Loucy (cell line): Measurements from ENCODE around the gene PRKACA.

Source experiments
- H2AFZ ChIP-seq: fragments of 200-600 bp; sonication (generic); 2 replicates; pipeline ENCODE4 v1.6.0; 2016; ENCODE audit warnings: antibody characterized with exemption, mild to moderate bottlenecking, low read length, moderate library complexity
- H3F3A ChIP-seq: fragments of 200-600 bp; 2 replicates; pipeline ENCODE4 v1.6.0; 2016; ENCODE audit warnings: antibody characterized with exemption, low read depth, mild to moderate bottlenecking
- H3K27me3 ChIP-seq: fragments of 200-600 bp; sonication (generic); 2 replicates; pipeline ENCODE4 v1.6.1; 2014; ENCODE audit warnings: low read length, mild to moderate bottlenecking; ENCODE audit not compliant: insufficient read depth, poor library complexity, severe bottlenecking
- H3K36me3 ChIP-seq: fragments of 200-600 bp; sonication (generic); 2 replicates; pipeline ENCODE4 v1.6.1; 2016; ENCODE audit warnings: low read length; ENCODE audit not compliant: insufficient read depth
- H3K4me1 ChIP-seq: fragments of 200-600 bp; sonication (generic); 2 replicates; pipeline ENCODE4 v1.5.1; 2014; ENCODE audit warnings: low read length, mild to moderate bottlenecking; ENCODE audit not compliant: insufficient read depth, poor library complexity, severe bottlenecking
- H3K4me2 ChIP-seq: fragments of 200-600 bp; sonication (generic); 2 replicates; pipeline ENCODE4 v1.6.0; 2014; ENCODE audit warnings: antibody characterized with exemption, low read length, low read depth, mild to moderate bottlenecking; ENCODE audit not compliant: poor library complexity, severe bottlenecking
- H3K4me3 ChIP-seq: fragments of 200-600 bp; sonication (generic); 2 replicates; pipeline ENCODE4 v1.5.1; 2014; ENCODE audit warnings: low read length, mild to moderate bottlenecking, mixed read lengths; ENCODE audit not compliant: poor library complexity, severe bottlenecking
- H3K79me2 ChIP-seq: fragments of 200-600 bp; sonication (generic); 2 replicates; pipeline ENCODE4 v1.6.1; 2014; ENCODE audit warnings: low read length; ENCODE audit not compliant: insufficient read depth
- H3K9ac ChIP-seq: fragments of 200-600 bp; sonication (generic); 2 replicates; pipeline ENCODE4 v1.6.0; 2014; ENCODE audit warnings: mild to moderate bottlenecking, low read depth, low read length, moderate library complexity; ENCODE audit not compliant: poor library complexity, severe bottlenecking
- H3K9me2 ChIP-seq: fragments of 200-600 bp; sonication (generic); replicated peaks from 2 replicates; pipeline ENCODE4 v1.6.1; 2016; ENCODE audit warnings: low read depth, low read length, mixed read lengths
- H3K9me3 ChIP-seq: fragments of 200-600 bp; sonication (generic); 2 replicates; pipeline ENCODE4 v1.6.1; 2014; ENCODE audit warnings: mild to moderate bottlenecking, antibody characterized with exemption, low read length, low read depth; ENCODE audit not compliant: insufficient read depth
- H4K20me1 ChIP-seq: fragments of 200-600 bp; sonication (generic); 2 replicates; pipeline ENCODE4 v1.6.0; 2014; ENCODE audit warnings: antibody characterized with exemption, low read length, mild to moderate bottlenecking; ENCODE audit not compliant: insufficient read depth, poor library complexity, severe bottlenecking
- EZH2phosphoT487 ChIP-seq: fragments of 200-600 bp; IDR thresholded peaks from 2 replicates; pipeline ENCODE4 v1.6.1; 2018; ENCODE audit warnings: antibody characterized with exemption, mild to moderate bottlenecking, moderate library complexity, borderline replicate concordance
- TF ChIP-seq, protein P1 (sequence below): fragments of 200-600 bp; sonication (generic); conservative IDR thresholded peaks from 2 replicates; pipeline ENCODE4 v1.5.1; 2014; ENCODE audit warnings: mild to moderate bottlenecking, antibody characterized with exemption, low read length

The PRKACA gene

DNA sequence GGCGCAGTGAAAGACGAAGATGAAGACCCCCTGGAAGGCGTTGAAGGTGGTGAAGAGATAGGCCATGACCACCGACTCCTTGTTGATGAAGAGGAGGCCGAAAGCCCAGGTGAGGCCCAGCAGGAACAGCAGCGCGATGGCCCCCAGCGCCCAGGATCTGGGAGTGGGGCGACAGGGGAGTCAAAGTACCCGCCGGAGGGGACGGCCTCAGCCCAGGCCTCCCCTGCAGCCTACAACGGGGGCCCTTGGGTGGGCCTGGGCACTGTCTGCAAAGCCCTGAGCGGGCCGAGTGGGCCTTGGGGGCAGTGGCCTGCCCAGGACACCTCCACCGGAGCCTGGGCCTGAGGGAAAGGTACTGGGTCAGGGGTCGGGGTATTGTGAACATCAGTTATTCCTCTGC is 37.8 kb upstream of the PRKACA start:
- no peaks in the 10 kb centered on the region for H3K9me3 ChIP-seq
- H3K9ac ChIP-seq = no peak overlapping the region
- H3K4me2 ChIP-seq = no peak overlapping the region
- no peaks in the 10 kb centered on the region for H3K27me3 ChIP-seq
- no peaks in the 10 kb centered on the region for H3K79me2 ChIP-seq
- no peaks in the 10 kb centered on the region for H3K4me1 ChIP-seq
- peaks cover 30% of the 10 kb centered on the region; the same call in 1 of the 2 replicates for H3K36me3 ChIP-seq
- H2AFZ ChIP-seq = no peak overlapping the region
- no peaks in the 10 kb centered on the region for H3F3A ChIP-seq
- no peak for TF ChIP-seq EZH2phosphoT487
- TF ChIP-seq, protein P1, sequence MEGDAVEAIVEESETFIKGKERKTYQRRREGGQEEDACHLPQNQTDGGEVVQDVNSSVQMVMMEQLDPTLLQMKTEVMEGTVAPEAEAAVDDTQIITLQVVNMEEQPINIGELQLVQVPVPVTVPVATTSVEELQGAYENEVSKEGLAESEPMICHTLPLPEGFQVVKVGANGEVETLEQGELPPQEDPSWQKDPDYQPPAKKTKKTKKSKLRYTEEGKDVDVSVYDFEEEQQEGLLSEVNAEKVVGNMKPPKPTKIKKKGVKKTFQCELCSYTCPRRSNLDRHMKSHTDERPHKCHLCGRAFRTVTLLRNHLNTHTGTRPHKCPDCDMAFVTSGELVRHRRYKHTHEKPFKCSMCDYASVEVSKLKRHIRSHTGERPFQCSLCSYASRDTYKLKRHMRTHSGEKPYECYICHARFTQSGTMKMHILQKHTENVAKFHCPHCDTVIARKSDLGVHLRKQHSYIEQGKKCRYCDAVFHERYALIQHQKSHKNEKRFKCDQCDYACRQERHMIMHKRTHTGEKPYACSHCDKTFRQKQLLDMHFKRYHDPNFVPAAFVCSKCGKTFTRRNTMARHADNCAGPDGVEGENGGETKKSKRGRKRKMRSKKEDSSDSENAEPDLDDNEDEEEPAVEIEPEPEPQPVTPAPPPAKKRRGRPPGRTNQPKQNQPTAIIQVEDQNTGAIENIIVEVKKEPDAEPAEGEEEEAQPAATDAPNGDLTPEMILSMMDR = no peak
- no peaks in the 10 kb centered on the region for H3K9me2 ChIP-seq
- no peaks in the 10 kb centered on the region for H4K20me1 ChIP-seq
- H3K4me3 ChIP-seq = no peak overlapping the region

DNA sequence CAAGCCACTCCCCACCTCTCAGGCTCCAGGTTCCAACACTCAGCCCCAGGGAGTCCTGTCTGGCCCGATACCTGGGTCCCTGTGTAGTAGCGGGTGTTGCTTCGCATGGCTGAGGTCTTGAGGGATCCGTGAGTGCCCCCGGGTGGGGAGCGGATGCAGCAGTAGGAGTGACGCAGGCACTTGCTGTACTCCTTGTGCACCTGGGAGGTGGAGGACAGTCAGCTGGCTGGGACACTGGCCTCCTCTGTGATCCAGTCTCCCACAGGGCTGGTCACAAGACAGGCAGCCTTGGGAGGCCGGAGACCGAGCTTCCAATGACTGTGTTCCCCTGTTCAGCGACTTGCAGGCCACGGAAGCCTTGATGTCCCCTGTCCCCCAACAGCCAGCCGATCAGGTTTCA is 35.2 kb upstream of the PRKACA start:
- TF ChIP-seq EZH2phosphoT487 = no peak
- TF ChIP-seq, protein P1 = no peak
- H3K27me3 ChIP-seq = no peaks in the 10 kb centered on the region
- H3F3A ChIP-seq = no peaks in the 10 kb centered on the region
- H3K4me3 ChIP-seq = no peak overlapping the region
- H3K9ac ChIP-seq = no peak overlapping the region
- no peaks in the 10 kb centered on the region for H3K4me1 ChIP-seq
- H3K9me3 ChIP-seq = no peaks in the 10 kb centered on the region
- no peaks in the 10 kb centered on the region for H3K79me2 ChIP-seq
- H2AFZ ChIP-seq = no peak overlapping the region
- H4K20me1 ChIP-seq = no peaks in the 10 kb centered on the region
- no peak overlapping the region for H3K4me2 ChIP-seq
- peaks cover 27% of the 10 kb centered on the region; the same call in 1 of the 2 replicates for H3K36me3 ChIP-seq
- no peaks in the 10 kb centered on the region for H3K9me2 ChIP-seq

DNA sequence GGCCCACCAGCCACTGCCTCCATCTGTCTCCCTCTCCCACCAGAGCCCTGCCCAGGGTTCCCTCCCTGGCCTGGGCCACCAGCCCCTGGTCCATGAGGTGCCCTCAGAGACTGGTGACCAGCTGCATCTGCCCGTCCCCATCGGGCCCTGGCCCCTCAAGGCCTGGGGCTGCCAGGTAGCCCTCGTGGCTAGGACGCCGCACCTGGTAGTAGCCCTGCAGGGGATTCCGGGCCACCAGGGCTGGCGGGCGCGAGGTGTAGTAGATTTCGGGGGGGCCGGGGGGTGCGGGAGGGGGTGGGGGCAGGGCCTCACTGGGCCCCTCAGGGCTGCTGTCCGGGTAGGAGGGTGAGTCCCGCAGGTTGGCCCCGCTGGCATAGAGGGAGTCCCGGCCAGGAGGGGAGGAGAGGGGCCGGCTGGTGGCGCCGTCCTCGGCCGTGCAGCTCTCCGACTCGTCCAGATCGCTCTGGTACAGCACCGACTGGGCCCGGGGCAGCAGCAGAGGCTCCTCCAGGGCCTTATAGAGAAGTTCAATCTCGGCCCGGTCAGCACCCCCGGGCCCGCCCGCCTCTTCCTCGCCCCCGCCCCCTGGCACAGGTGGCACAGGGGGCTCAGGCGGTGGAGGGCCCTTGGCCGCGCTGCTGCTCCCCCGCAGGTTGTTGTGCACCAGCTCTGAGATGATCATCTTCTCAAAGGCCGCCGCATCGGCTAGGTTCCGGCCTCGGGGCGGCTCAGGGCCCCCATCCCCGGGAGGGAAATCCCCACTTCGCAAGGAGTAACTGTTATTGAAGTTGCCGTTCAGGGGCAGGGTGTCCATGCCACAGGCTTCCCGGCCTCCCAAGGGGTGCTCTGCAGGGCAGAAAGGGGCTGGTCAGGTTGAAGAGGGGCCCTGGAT is 33.5 kb upstream of the PRKACA start:
- H3K9ac ChIP-seq = no peak overlapping the region

More for the DNA sequence above, 33.5 kb upstream of the PRKACA start:
- Histone ChIP-seq H3K4me1 (no peaks in the 10 kb centered on the region), H3K4me3 (no peak overlapping the region), H4K20me1 (no peaks in the 10 kb centered on the region), H3K36me3 (peaks cover 18% of the 10 kb centered on the region; the same call in 1 of the 2 replicates), H3K9me3 (no peaks in the 10 kb centered on the region), H2AFZ (no peak overlapping the region), H3K79me2 (no peaks in the 10 kb centered on the region), H3K9me2 (no peaks in the 10 kb centered on the region), H3K27me3 (no peaks in the 10 kb centered on the region), H3F3A (no peaks in the 10 kb centered on the region), H3K4me2 (no peak overlapping the region)
- TF ChIP-seq, protein P1 = no peak
- TF ChIP-seq EZH2phosphoT487 = no peak
